BLaER1 (cell line): ENCODE results near the gene APOOL.

Experiments
- H3K27ac ChIP-seq: shearing (Covaris generic); formaldehyde crosslinking; 2 replicates; pipeline ENCODE4 v1.8.1; 2022
- H3K27me3 ChIP-seq: shearing (Covaris generic); formaldehyde crosslinking; 2 replicates; pipeline ENCODE4 v1.8.1; 2022
- H3K36me3 ChIP-seq: shearing (Covaris generic); formaldehyde crosslinking; 2 replicates; pipeline ENCODE4 v1.8.1; 2022
- H3K4me1 ChIP-seq: shearing (Covaris generic); formaldehyde crosslinking; 2 replicates; pipeline ENCODE4 v1.8.1; 2022
- H3K4me2 ChIP-seq: shearing (Covaris generic); formaldehyde crosslinking; 2 replicates; pipeline ENCODE4 v1.8.1; 2022
- H3K4me3 ChIP-seq: shearing (Covaris generic); formaldehyde crosslinking; 2 replicates; pipeline ENCODE4 v1.8.1; 2022
- H3K9ac ChIP-seq: shearing (Covaris generic); formaldehyde crosslinking; 2 replicates; pipeline ENCODE4 v1.8.1; 2022
- H3K9me3 ChIP-seq: shearing (Covaris generic); formaldehyde crosslinking; 2 replicates; pipeline ENCODE4 v1.8.1; 2022
- H4K20me1 ChIP-seq: shearing (Covaris generic); formaldehyde crosslinking; 2 replicates; pipeline ENCODE4 v1.8.1; 2022
- Cebpa-rat ChIP-seq: shearing (Covaris generic); IDR thresholded peaks from 2 replicates; pipeline ENCODE4 v1.8.1; 2022

APOOL gene

DNA sequence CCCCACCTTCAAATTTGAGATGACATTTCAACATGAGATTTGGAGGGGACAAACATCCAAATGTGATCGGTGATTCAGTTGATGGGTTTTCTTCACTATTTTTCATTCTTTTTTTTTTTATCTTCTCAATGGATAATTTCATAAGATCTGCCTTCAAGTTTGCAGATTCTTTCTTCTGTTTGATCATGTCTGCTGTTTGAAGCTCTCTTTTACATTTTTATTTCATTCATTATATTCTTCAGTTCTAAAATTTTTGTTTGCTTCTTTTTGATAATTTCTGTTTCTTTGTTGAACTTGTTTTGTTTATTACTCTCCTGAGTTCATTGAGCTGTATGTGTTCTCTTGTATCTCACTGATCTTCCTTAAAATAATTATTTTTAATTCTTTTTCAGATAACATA, 14.8 kb downstream of the APOOL start:
- no peak overlapping the region for H3K9ac ChIP-seq
- H3K9me3 ChIP-seq = peaks cover 54% of the 10 kb centered on the region
- no peak overlapping the region for H3K4me3 ChIP-seq
- H3K4me1 ChIP-seq = no peaks in the 10 kb centered on the region
- peaks cover 11% of the 10 kb centered on the region; the same call in 1 of the 2 replicates for H4K20me1 ChIP-seq
- H3K36me3 ChIP-seq = peaks cover 18% of the 10 kb centered on the region; the same call in 1 of the 2 replicates
- peaks cover 48% of the 10 kb centered on the region; the same call in 1 of the 2 replicates for H3K27me3 ChIP-seq
- no peak for TF ChIP-seq Cebpa-rat
- H3K27ac ChIP-seq = no peak overlapping the region
- H3K4me2 ChIP-seq = no peak overlapping the region

DNA sequence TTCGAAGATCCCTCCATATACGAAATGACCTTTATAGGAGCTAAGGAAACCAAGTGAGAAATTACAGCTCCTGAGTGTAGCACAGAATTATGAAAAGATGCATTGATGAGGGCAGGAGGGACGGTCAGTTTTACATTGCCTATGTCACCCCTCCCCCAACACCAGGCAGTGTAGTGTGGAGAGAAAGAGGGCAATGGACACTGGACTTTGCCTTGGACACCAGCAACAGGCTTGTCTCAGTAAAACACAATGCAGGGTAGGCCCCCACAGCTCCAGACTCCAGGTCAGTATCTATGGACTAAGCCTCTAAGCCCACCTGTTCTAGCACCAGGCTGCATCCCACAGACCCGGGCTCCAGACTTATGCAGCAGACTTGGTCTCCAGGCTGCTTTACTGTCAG, 16.5 kb downstream of the APOOL start:
- Histone ChIP-seq H3K36me3 (peaks cover 18% of the 10 kb centered on the region; the same call in 1 of the 2 replicates), H3K4me2 (no peak overlapping the region), H3K9me3 (peaks cover 54% of the 10 kb centered on the region), H3K4me3 (no peak overlapping the region), H3K27me3 (peaks cover 59% of the 10 kb centered on the region), H4K20me1 (peaks cover 11% of the 10 kb centered on the region; the same call in 1 of the 2 replicates), H3K9ac (no peak overlapping the region), H3K4me1 (no peaks in the 10 kb centered on the region), H3K27ac (no peak overlapping the region)
- no peak for TF ChIP-seq Cebpa-rat

DNA sequence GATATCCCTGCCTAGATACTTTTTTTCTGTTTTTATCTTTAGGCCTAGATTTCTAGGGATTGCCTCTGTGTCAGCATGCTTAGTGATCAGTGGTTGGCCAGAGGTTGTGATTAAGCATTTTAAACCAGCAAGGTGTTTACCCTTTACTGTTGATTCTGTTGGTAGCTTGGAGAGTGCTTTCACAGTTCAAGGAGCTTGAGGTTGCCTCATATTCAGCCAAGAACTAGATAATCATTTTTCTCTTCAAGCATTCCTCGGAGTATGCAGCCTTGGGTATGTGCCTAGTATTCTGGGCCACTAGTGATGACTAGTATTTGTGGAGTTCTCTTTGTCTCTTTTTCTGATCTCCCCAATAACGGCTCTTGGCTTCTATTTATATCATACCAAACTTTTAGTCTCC, 20.4 kb downstream of the APOOL start:
- no peak overlapping the region for H3K4me2 ChIP-seq
- H3K27me3 ChIP-seq = peaks cover 78% of the 10 kb centered on the region
- TF ChIP-seq Cebpa-rat = no peak
- no peak overlapping the region for H3K27ac ChIP-seq
- H3K36me3 ChIP-seq = peaks cover 7% of the 10 kb centered on the region; the same call in 1 of the 2 replicates
- no peak overlapping the region for H3K9ac ChIP-seq
- peaks cover 22% of the 10 kb centered on the region; the same call in 1 of the 2 replicates for H4K20me1 ChIP-seq
- H3K9me3 ChIP-seq = peaks cover 33% of the 10 kb centered on the region
- H3K4me3 ChIP-seq = no peak overlapping the region
- H3K4me1 ChIP-seq = no peaks in the 10 kb centered on the region

DNA sequence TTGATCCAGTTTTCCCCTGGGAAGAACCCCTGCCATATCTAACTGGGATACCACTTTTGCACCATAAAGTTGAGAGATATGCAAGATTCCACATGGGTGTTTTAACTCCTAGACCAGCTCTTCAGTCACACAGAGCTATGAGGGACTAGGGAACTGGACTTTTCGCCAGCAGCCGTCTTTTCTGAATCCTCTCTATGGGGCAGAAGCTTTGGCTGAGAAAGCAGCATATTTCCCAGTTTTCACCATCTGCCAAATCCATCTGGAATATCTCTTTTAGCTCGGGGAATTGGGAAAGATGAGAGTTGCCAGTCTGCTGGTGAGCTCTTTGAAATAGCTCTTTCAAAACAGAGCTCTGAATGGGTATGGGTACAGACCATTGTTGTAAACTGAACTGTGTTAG, 20.9 kb downstream of the APOOL start:
- Histone ChIP-seq H3K4me3 (no peak overlapping the region), H3K27ac (no peak overlapping the region), H3K9me3 (peaks cover 27% of the 10 kb centered on the region), H3K36me3 (peaks cover 4% of the 10 kb centered on the region; the same call in 1 of the 2 replicates), H3K4me1 (no peaks in the 10 kb centered on the region), H3K4me2 (no peak overlapping the region), H4K20me1 (peaks cover 22% of the 10 kb centered on the region; the same call in 1 of the 2 replicates), H3K27me3 (peaks cover 79% of the 10 kb centered on the region), H3K9ac (no peak overlapping the region)
- TF ChIP-seq Cebpa-rat = no peak

DNA sequence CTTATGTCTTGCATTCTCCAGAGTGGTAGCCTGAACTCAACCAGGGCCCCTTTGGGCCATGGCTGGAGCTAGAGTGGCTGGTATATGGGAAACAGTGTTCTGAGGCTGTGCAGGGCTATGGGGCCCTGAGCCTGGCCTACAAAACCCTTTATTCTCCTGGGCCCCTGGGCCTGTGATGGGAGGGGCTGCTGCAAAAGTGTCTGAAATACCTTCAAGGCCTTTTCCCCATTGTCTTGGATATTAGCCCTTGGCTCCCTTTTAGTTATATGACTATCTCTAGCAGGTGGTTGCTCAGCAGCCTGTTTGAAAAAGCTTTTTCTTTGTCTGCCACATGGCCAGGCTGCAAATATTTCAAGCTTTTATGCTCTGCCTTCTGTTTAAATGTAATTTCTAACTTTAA, 22.5 kb downstream of the APOOL start:
- no peaks in the 10 kb centered on the region for H3K36me3 ChIP-seq
- no peak for TF ChIP-seq Cebpa-rat

DNA sequence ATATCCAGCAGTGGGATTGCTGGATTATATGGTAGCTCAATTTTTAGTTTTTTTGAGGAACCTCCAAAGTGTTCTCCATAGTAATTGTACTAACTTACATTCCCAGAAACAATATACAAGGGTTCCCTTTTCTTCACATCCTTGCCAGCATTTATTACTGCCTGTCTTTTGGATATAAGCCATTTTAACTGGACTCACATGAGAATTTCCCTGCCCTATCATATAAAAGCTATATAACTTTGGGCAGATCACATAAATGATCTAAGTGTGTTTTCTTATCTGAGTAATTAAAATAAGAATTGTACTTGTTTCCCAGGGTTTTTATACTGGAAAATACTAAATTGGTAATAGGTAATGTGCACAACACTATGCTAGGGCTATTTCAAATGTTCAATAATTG, 25.4 kb downstream of the APOOL start:
- H3K9me3 ChIP-seq = peaks cover 9% of the 10 kb centered on the region; the same call in 1 of the 2 replicates
- no peak overlapping the region for H3K4me3 ChIP-seq
- H3K27ac ChIP-seq = no peak overlapping the region
- no peak for TF ChIP-seq Cebpa-rat
- no peaks in the 10 kb centered on the region for H3K4me1 ChIP-seq
- H3K4me2 ChIP-seq = no peak overlapping the region
- H3K36me3 ChIP-seq = no peaks in the 10 kb centered on the region
- no peak overlapping the region for H3K9ac ChIP-seq
- H3K27me3 ChIP-seq = peaks cover 74% of the 10 kb centered on the region
- H4K20me1 ChIP-seq = peaks cover 19% of the 10 kb centered on the region; the same call in 1 of the 2 replicates

More for the DNA sequence above, 22.5 kb downstream of the APOOL start:
- no peak overlapping the region for H3K9ac ChIP-seq
- no peak overlapping the region for H3K4me3 ChIP-seq
- no peak overlapping the region for H3K4me2 ChIP-seq
- H3K4me1 ChIP-seq = no peaks in the 10 kb centered on the region
- H3K27me3 ChIP-seq = peaks cover 84% of the 10 kb centered on the region
- no peak overlapping the region for H3K27ac ChIP-seq
- peaks cover 12% of the 10 kb centered on the region; the same call in 1 of the 2 replicates for H3K9me3 ChIP-seq
- peaks cover 15% of the 10 kb centered on the region; the same call in 1 of the 2 replicates for H4K20me1 ChIP-seq

DNA sequence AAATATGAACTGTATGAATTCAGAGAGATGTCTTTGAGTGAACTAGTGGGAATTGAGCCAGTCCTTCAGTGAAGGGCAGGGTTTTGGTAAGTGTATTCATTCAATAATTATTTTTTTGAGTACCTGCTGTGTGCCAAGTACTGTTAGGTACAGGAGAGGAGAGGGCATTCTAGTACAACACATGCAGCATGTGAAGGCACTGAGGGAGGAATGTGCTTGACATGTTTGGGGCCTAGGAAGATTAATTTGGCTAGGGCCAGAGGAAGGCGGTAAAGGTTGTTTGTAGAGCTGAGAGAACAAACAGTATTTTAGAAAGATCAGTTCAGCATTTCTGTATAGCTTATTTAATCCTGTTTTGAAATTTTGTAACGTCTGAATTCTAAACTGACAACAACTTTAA, 27.8 kb downstream of the APOOL start:
- Histone ChIP-seq H4K20me1 (peaks cover 9% of the 10 kb centered on the region; the same call in 1 of the 2 replicates), H3K4me1 (no peaks in the 10 kb centered on the region), H3K27ac (no peak overlapping the region), H3K27me3 (peaks cover 65% of the 10 kb centered on the region), H3K9ac (no peak overlapping the region), H3K4me3 (no peak overlapping the region), H3K4me2 (no peak overlapping the region), H3K9me3 (no peaks in the 10 kb centered on the region), H3K36me3 (no peaks in the 10 kb centered on the region)
- no peak for TF ChIP-seq Cebpa-rat

DNA sequence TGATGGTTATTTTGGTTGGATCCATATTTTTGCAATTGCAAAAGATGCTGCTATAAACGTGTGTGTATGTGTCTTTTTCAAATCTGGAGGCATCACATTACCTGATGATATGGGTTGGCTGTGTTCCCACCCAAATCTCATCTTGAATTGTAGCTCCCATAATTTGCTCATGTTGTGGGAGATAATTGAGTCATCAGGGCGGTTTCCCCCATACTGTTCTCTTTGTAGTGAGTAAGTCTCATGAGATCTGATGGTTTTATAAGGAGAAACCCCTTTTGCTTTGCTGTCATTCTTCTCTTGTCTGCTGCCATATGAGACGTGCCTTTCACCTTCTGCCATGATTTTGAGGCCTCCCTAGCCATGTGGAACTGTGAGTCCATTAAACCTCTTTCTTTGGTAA, 33.4 kb downstream of the APOOL start:
- H3K27me3 ChIP-seq = peaks cover 61% of the 10 kb centered on the region
- H4K20me1 ChIP-seq = peaks cover 18% of the 10 kb centered on the region
- peaks cover 44% of the 10 kb centered on the region for H3K9me3 ChIP-seq
- H3K4me1 ChIP-seq = no peaks in the 10 kb centered on the region
- no peak overlapping the region for H3K27ac ChIP-seq
- no peak overlapping the region for H3K4me2 ChIP-seq
- no peaks in the 10 kb centered on the region for H3K36me3 ChIP-seq
- no peak for TF ChIP-seq Cebpa-rat
- no peak overlapping the region for H3K4me3 ChIP-seq
- no peak overlapping the region for H3K9ac ChIP-seq

DNA sequence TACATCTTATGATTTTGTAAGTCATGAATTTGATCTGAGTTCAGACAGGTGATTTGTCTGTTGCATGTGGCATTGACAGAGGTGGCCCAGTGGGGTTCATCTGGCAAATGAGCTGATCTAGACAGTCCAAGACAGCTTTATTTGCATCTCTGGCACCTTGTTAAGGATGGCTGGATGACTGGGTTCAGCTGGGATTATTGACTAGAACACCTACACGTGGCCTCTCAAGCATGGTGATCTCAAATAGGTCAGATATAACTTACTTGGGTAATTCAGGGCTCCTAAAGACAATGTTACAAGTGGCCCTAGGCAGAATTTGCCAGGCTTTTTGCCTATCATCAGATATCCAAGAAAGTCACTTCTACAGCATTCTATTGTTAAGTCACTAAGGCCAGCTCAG, 48.0 kb downstream of the APOOL start:
- Histone ChIP-seq H3K9me3 (no peaks in the 10 kb centered on the region), H3K36me3 (no peaks in the 10 kb centered on the region), H3K4me2 (no peak overlapping the region), H3K4me1 (no peaks in the 10 kb centered on the region), H3K27me3 (peaks cover 61% of the 10 kb centered on the region), H3K27ac (no peak overlapping the region), H3K9ac (no peak overlapping the region), H4K20me1 (peaks cover 9% of the 10 kb centered on the region; the same call in 1 of the 2 replicates), H3K4me3 (no peak overlapping the region)
- TF ChIP-seq Cebpa-rat = no peak

DNA sequence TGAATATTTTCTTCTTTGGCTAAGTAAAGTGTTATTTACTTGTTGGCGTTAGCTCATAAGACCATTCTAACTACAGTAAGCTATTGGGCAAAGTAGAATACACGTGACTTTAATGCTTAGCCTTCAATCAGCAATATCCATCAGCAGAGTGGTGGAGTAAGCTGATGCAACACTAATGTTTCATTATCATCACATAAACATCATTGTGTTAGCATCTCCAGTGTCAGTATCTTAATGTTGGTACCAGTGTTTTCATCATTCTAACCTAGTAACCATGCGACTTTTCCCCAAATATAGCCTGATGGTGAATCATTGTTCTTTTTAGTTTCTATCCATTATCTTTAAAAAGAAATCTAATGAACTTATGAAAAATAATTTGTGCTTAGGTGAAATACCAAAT, 48.5 kb downstream of the APOOL start:
- Histone ChIP-seq H3K4me3 (no peak overlapping the region), H3K27me3 (peaks cover 60% of the 10 kb centered on the region), H3K9ac (no peak overlapping the region), H3K4me2 (no peak overlapping the region), H3K27ac (no peak overlapping the region), H4K20me1 (peaks cover 5% of the 10 kb centered on the region; the same call in 1 of the 2 replicates), H3K36me3 (no peaks in the 10 kb centered on the region), H3K9me3 (no peaks in the 10 kb centered on the region), H3K4me1 (no peaks in the 10 kb centered on the region)
- no peak for TF ChIP-seq Cebpa-rat
